Calu3 (cell line): Measurements from ENCODE around the gene FHAD1. TPM values are rescaled to one million over a fixed set of nuclear protein-coding genes. Genes with fewer than 3 reads are reported as not detected.

Source experiments
- BruUV-seq: library from RNA; stranded (reverse); fragments of 400-500 nt; replicated peaks from 2 replicates; lab custom pipeline; 2021; lab: Mats Ljungman, UMichigan
- CTCF ChIA-PET: fragments of 300-600 bp; sonication (Branson Sonifier 250); formaldehyde crosslinking; loops from one replicate; lab custom pipeline; 2022; ENCODE audit warnings: antibody characterized with exemption; lab: Charles Lee
- DNase-seq: peaks from one replicate; pipeline ENCODE4 v3.0.0; 2022
- H3K27ac Mint-ChIP-seq: one replicate; pipeline ENCODE4 v1.8.0; 2022; ENCODE audit warnings: mixed read lengths; ENCODE audit not compliant: unreplicated experiment
- H3K27me3 Mint-ChIP-seq: one replicate; pipeline ENCODE4 v1.8.0; 2022; ENCODE audit warnings: mixed read lengths; ENCODE audit not compliant: unreplicated experiment
- H3K36me3 Mint-ChIP-seq: one replicate; pipeline ENCODE4 v1.8.0; 2022; ENCODE audit warnings: mild to moderate bottlenecking, moderate library complexity, mixed read lengths; ENCODE audit not compliant: insufficient read depth, unreplicated experiment
- H3K4me1 Mint-ChIP-seq: one replicate; pipeline ENCODE4 v1.8.0; 2022; ENCODE audit warnings: mild to moderate bottlenecking, low read depth, mixed read lengths; ENCODE audit not compliant: unreplicated experiment
- H3K4me3 Mint-ChIP-seq: one replicate; pipeline ENCODE4 v1.8.0; 2022; ENCODE audit warnings: mild to moderate bottlenecking, low read depth, moderate library complexity, mixed read lengths; ENCODE audit not compliant: unreplicated experiment
- H3K9me3 Mint-ChIP-seq: one replicate; pipeline ENCODE4 v1.8.0; 2022; ENCODE audit warnings: low read depth, mixed read lengths; ENCODE audit not compliant: unreplicated experiment
- intact Hi-C: fragments of 100-400 bp; cut with micrococcal nuclease; formaldehyde crosslinking; loops from one replicate; pipeline ENCODE4 v1.10.0; 2022; ENCODE audit not compliant: unreplicated experiment
- total RNA-seq: library from RNA; stranded (reverse); gene quantifications from 2 replicates; pipeline ENCODE4 v1.2.3, GENCODE V29; 2022
- TF ChIP-seq, protein P1 (sequence below): fragments of 200-600 bp; IDR thresholded peaks from one replicate; pipeline ENCODE4 v1.8.0; 2022; ENCODE audit warnings: antibody characterized with exemption; ENCODE audit not compliant: unreplicated experiment

FHAD1 gene
- total RNA-seq, 1 experiment from 2014 or later, result 2.7 TPM

GRCh38 chr1:15331180-15331579 lies 84.2 kb downstream of the FHAD1 start:
- TF ChIP-seq, protein P1, sequence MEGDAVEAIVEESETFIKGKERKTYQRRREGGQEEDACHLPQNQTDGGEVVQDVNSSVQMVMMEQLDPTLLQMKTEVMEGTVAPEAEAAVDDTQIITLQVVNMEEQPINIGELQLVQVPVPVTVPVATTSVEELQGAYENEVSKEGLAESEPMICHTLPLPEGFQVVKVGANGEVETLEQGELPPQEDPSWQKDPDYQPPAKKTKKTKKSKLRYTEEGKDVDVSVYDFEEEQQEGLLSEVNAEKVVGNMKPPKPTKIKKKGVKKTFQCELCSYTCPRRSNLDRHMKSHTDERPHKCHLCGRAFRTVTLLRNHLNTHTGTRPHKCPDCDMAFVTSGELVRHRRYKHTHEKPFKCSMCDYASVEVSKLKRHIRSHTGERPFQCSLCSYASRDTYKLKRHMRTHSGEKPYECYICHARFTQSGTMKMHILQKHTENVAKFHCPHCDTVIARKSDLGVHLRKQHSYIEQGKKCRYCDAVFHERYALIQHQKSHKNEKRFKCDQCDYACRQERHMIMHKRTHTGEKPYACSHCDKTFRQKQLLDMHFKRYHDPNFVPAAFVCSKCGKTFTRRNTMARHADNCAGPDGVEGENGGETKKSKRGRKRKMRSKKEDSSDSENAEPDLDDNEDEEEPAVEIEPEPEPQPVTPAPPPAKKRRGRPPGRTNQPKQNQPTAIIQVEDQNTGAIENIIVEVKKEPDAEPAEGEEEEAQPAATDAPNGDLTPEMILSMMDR, result no peak
- CTCF ChIA-PET, result interaction anchor here (0.6 to 1.7 kb wide), 3 partner anchors 11 to 850 kb away, joined by 3 to 5 read pairs (median 4); no protein-coding TSS in a partner anchor

DNA sequence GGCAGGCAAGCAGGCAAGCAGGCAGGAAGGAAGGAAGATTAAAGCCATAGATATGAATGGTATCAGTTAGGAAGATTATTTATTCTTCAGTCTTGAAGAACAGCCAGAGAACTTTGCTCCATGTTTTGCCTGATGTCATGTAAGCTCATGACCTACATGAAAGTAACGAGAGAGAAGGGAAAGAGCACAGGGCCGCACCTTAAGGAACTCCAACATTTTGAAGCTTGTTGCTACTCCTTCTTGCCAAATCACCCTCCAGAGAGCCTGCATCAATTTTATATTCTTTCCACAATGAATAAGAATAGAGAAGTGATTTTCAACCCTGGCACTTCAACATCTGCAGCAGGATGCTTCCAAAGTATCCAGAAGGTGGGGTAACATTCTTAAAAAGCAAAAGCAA lies 84.7 kb downstream of the FHAD1 start:
- Mint-ChIP-seq H3K27me3 (peaks cover 31% of the 10 kb centered on the region), H3K27ac (no peak overlapping the region), H3K4me3 (no peak overlapping the region), H3K4me1 (no peaks in the 10 kb centered on the region), H3K9me3 (peaks cover 4% of the 10 kb centered on the region), H3K36me3 (no peaks in the 10 kb centered on the region)
- TF ChIP-seq, protein P1, result no peak
- CTCF ChIA-PET, result interaction anchor here (1.7 kb wide), 1 partner anchor 12 kb away, joined by 4 read pairs; no protein-coding TSS in a partner anchor
- no peak for DNase-seq
- intact Hi-C loops, result no loop called here
- BruUV-seq, result no TSS peak

More at GRCh38 chr1:15331180-15331579, 84.2 kb downstream of the FHAD1 start:
- intact Hi-C loops, result no loop called here
- no peaks in the 10 kb centered on the region for H3K4me1 Mint-ChIP-seq
- H3K27ac Mint-ChIP-seq, result no peak overlapping the region
- no TSS peak for BruUV-seq
- H3K4me3 Mint-ChIP-seq, result no peak overlapping the region
- no peak for DNase-seq
- no peaks in the 10 kb centered on the region for H3K9me3 Mint-ChIP-seq
- peaks cover 25% of the 10 kb centered on the region for H3K27me3 Mint-ChIP-seq
- H3K36me3 Mint-ChIP-seq, result no peaks in the 10 kb centered on the region

- intact Hi-C loops, result no loop called here
Observed at GRCh38 chr1:15332525-15332924, 85.5 kb downstream of the FHAD1 start.

DNA sequence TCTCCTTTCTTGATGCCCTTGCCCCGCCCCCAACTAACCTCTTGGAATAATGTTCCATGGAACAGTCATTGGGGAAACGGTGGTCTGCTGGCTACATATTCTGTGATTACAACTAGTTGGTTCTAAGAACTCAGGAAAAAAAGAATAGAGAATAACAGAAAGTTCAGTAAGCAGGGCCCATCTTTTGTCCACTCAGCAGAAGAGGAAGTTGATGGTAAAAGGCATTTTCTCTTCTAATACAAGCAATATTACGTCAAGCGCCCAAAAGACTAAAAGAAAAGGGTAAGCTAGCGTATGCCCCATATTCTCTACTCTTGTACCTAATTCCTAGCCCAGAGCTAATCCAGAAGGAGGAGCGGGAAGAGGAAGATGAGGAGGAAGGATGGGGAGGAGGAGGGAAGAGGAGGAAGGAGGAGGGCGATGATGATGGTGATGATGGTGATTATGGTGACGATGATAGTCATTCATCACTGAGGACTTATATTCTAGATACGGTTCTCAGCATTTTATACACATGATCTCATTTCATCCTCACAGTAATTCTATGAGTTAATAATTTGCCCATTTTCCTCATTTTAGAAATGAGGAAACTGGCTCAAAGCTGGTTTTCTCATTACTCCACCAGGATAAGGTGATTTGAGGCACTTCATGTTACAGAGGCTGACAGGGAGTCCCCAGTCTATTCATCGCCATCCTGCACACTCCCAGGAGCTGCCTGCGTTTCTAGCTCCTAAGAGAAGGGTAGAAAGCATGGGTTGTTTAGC lies 86.1 kb downstream of the FHAD1 start:
- no peak overlapping the region for H3K4me3 Mint-ChIP-seq
- DNase-seq, result no peak
- H3K4me1 Mint-ChIP-seq, result peaks cover 7% of the 10 kb centered on the region
- BruUV-seq, result no TSS peak
- CTCF ChIA-PET, result interaction anchor here (0.5 to 1.4 kb wide), 2 partner anchors 10 to 73 kb away, joined by 3 to 4 read pairs; no protein-coding TSS in a partner anchor
- no peak overlapping the region for H3K27ac Mint-ChIP-seq
- intact Hi-C loops, result no loop called here
- H3K27me3 Mint-ChIP-seq, result peaks cover 37% of the 10 kb centered on the region
- no peaks in the 10 kb centered on the region for H3K36me3 Mint-ChIP-seq
- TF ChIP-seq, protein P1, result no peak
- H3K9me3 Mint-ChIP-seq, result peaks cover 5% of the 10 kb centered on the region

More at GRCh38 chr1:15332525-15332924, 85.5 kb downstream of the FHAD1 start:
- H3K27ac Mint-ChIP-seq, result no peak overlapping the region
- H3K4me3 Mint-ChIP-seq, result no peak overlapping the region
- CTCF ChIA-PET, result interaction anchor here (1.4 kb wide), 1 partner anchor 9 kb away, joined by 3 read pairs; no protein-coding TSS in a partner anchor
- no peaks in the 10 kb centered on the region for H3K36me3 Mint-ChIP-seq
- BruUV-seq, result no TSS peak
- peaks cover 5% of the 10 kb centered on the region for H3K9me3 Mint-ChIP-seq
- no peak for DNase-seq
- H3K27me3 Mint-ChIP-seq, result peaks cover 37% of the 10 kb centered on the region
- TF ChIP-seq, protein P1, result no peak
- H3K4me1 Mint-ChIP-seq, result peaks cover 1% of the 10 kb centered on the region
